GM23338 (cell line): ENCODE data around the gene STIM1.

ENCODE experiments used
- EZH2 ChIP-seq: fragments of 200-600 bp; sonication (generic); IDR thresholded peaks from one replicate; pipeline ENCODE4 v1.8.0; 2017; ENCODE audit warnings: antibody characterized with exemption, mild to moderate bottlenecking, low read depth; ENCODE audit not compliant: unreplicated experiment
- JUNB ChIP-seq: IDR thresholded peaks from one replicate; pipeline ENCODE4 v1.6.1; 2016; ENCODE audit warnings: antibody characterized with exemption; ENCODE audit not compliant: unreplicated experiment
- POLR2AphosphoS5 ChIP-seq: IDR thresholded peaks from 2 replicates; pipeline ENCODE4 v1.6.1; 2016; ENCODE audit warnings: antibody characterized with exemption, low read depth
- ZNF331 ChIP-seq: fragments of 250-450 bp; sonication (Bioruptor Pico); IDR thresholded peaks from 2 replicates; pipeline ENCODE4 v1.5.0; 2020; ENCODE audit warnings: low read depth, mild to moderate bottlenecking, moderate library complexity
- TF ChIP-seq, protein P1 (sequence below), 2 experiments: fragments of 200-600 bp in 1 of 2; sonication (generic) in 1 of 2; conservative IDR thresholded peaks; 2 replicates each; pipeline versions ENCODE4 v1.5.1 to v1.6.1; 2016 to 2017; ENCODE audit warnings: antibody characterized with exemption in 2 of 2, low read depth in 2 of 2, mild to moderate bottlenecking in 2 of 2, moderate library complexity in 1 of 2
- TF ChIP-seq, protein P2 (sequence below): IDR thresholded peaks from one replicate; pipeline ENCODE4 v1.6.1; 2018; ENCODE audit warnings: antibody characterized with exemption; ENCODE audit not compliant: unreplicated experiment
- TF ChIP-seq, protein P3 (sequence below): IDR thresholded peaks from 2 replicates; pipeline ENCODE4 v1.6.1; 2016; ENCODE audit warnings: antibody characterized with exemption

DNA sequence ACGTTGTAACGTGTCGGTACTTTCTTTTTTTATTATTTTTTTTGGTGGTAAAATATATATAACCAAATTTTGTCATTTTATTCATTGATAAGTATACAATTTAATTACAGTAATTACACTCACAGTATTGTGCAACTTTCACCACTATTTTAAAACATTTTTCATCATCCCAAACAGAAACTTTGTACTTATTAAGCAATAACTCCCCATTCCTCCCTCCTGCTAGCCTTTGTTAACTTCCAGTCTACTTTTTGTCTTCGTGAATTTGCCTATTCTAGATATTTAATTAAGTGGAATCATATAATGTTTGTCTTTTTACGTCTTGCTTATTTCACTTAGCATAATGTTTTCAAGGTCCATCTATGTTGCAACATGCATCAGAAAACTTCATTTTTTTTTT, 58.5 kb downstream of the STIM1 start:
- TF ChIP-seq, protein P1, sequence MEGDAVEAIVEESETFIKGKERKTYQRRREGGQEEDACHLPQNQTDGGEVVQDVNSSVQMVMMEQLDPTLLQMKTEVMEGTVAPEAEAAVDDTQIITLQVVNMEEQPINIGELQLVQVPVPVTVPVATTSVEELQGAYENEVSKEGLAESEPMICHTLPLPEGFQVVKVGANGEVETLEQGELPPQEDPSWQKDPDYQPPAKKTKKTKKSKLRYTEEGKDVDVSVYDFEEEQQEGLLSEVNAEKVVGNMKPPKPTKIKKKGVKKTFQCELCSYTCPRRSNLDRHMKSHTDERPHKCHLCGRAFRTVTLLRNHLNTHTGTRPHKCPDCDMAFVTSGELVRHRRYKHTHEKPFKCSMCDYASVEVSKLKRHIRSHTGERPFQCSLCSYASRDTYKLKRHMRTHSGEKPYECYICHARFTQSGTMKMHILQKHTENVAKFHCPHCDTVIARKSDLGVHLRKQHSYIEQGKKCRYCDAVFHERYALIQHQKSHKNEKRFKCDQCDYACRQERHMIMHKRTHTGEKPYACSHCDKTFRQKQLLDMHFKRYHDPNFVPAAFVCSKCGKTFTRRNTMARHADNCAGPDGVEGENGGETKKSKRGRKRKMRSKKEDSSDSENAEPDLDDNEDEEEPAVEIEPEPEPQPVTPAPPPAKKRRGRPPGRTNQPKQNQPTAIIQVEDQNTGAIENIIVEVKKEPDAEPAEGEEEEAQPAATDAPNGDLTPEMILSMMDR (conservative IDR thresholded peaks at IDR 0.05; ENCODE audit: low read depth in 2 of 2) = no peak
- TF ChIP-seq POLR2AphosphoS5 = no peak
- no peak for TF ChIP-seq ZNF331 (CRISPR knock-in tag)
- TF ChIP-seq EZH2 = no peak
- no peak for TF ChIP-seq JUNB
- TF ChIP-seq, protein P2, sequence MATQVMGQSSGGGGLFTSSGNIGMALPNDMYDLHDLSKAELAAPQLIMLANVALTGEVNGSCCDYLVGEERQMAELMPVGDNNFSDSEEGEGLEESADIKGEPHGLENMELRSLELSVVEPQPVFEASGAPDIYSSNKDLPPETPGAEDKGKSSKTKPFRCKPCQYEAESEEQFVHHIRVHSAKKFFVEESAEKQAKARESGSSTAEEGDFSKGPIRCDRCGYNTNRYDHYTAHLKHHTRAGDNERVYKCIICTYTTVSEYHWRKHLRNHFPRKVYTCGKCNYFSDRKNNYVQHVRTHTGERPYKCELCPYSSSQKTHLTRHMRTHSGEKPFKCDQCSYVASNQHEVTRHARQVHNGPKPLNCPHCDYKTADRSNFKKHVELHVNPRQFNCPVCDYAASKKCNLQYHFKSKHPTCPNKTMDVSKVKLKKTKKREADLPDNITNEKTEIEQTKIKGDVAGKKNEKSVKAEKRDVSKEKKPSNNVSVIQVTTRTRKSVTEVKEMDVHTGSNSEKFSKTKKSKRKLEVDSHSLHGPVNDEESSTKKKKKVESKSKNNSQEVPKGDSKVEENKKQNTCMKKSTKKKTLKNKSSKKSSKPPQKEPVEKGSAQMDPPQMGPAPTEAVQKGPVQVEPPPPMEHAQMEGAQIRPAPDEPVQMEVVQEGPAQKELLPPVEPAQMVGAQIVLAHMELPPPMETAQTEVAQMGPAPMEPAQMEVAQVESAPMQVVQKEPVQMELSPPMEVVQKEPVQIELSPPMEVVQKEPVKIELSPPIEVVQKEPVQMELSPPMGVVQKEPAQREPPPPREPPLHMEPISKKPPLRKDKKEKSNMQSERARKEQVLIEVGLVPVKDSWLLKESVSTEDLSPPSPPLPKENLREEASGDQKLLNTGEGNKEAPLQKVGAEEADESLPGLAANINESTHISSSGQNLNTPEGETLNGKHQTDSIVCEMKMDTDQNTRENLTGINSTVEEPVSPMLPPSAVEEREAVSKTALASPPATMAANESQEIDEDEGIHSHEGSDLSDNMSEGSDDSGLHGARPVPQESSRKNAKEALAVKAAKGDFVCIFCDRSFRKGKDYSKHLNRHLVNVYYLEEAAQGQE = no peak
- TF ChIP-seq, protein P3, sequence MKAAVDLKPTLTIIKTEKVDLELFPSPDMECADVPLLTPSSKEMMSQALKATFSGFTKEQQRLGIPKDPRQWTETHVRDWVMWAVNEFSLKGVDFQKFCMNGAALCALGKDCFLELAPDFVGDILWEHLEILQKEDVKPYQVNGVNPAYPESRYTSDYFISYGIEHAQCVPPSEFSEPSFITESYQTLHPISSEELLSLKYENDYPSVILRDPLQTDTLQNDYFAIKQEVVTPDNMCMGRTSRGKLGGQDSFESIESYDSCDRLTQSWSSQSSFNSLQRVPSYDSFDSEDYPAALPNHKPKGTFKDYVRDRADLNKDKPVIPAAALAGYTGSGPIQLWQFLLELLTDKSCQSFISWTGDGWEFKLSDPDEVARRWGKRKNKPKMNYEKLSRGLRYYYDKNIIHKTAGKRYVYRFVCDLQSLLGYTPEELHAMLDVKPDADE = no peak
